HAP-1 (cell line): ENCODE results near the gene WLS.
"Not testable (repeated sequence)": the region's sequence is repeated elsewhere in the genome, so short reads cannot be mapped to it uniquely, and the experiment has no call there.

ENCODE experiments used
- DNase-seq, 2 experiments: peaks; one replicate each; pipeline ENCODE4 v3.0.0-alpha.2; 2016 to 2020; ENCODE audit warnings: low spot score in 2 of 2
- H3K27me3 ChIP-seq: fragments of 250-450 bp; sonication (Bioruptor Pico); 2 replicates; pipeline ENCODE4 v1.5.1; 2020; ENCODE audit warnings: low read depth, mild to moderate bottlenecking, moderate library complexity
- H3K36me3 ChIP-seq: fragments of 250-450 bp; sonication (Bioruptor Pico); replicated peaks from 2 replicates; pipeline ENCODE4 v1.5.1; 2020; ENCODE audit warnings: mild to moderate bottlenecking
- H3K4me1 ChIP-seq: fragments of 250-450 bp; sonication (Bioruptor Pico); 2 replicates; pipeline ENCODE4 v1.5.1; 2020; ENCODE audit warnings: mild to moderate bottlenecking
- H3K4me3 ChIP-seq: fragments of 250-450 bp; sonication (Bioruptor Pico); 2 replicates; pipeline ENCODE4 v1.5.1; 2020; ENCODE audit warnings: mild to moderate bottlenecking, moderate library complexity
- H3K9me3 ChIP-seq: fragments of 250-450 bp; sonication (Bioruptor Pico); 2 replicates; pipeline ENCODE4 v1.5.1; 2020; ENCODE audit warnings: mild to moderate bottlenecking, moderate library complexity
- in situ Hi-C: fragments of 300-500 bp; cut with MboI; formaldehyde crosslinking; loops from 3 replicates; pipeline ENCODE4 v1.14.3; 2020; ENCODE audit warnings: low sequenced_read_pairs, inconsistent platforms, mixed read lengths

Gene WLS

DNA sequence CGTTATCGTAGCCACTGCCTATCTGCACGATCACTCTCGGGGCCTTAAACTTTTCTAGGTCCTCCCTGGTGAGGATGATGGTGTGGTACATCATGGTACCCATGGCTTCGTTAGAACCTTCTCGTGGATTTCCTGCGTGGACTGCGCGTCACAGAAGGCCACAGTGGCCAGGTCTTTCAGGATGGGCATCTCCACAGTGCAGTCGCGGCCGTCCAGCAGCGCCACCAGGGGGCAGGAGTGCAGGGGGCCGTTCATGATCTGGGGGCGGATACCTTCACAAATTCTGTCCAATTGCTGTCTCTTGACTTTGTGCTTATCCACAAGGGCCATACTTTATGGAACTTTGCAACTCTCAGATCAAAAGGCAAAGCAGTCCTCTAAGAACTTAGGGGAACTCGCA, 69.6 kb downstream of the WLS start:
- no peak for DNase-seq
- Histone ChIP-seq H3K36me3 (peaks cover 4% of the 10 kb centered on the region; the same call in 1 of the 2 replicates), H3K27me3 (no peaks in the 10 kb centered on the region), H3K4me3 (no peak overlapping the region), H3K9me3 (no peaks in the 10 kb centered on the region), H3K4me1 (peaks cover 8% of the 10 kb centered on the region)
- in situ Hi-C loops: no loop called here

DNA sequence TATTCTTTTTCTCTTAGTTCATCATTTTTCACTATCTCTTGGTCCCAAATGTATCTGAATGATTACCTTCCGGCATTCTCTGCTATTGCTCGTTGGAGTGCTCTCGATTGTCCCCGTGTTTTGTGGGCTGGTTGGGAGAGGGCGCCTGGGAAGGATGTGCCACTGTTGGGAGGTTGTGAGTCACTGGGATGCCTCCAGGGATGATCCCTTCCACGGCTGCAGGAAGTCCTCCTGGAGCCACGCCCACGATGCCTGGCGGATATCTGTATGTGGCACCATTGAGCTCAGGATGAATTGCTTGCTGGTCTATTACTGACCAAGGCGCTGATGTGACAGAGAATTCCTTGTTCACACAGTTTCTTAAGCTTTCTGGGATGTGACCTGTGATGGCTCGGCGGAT, 70.7 kb downstream of the WLS start:
- in situ Hi-C loops, H3K4me3 ChIP-seq, H3K36me3 ChIP-seq, H3K27me3 ChIP-seq, H3K4me1 ChIP-seq, H3K9me3 ChIP-seq, DNase-seq: not testable (repeated sequence)

DNA sequence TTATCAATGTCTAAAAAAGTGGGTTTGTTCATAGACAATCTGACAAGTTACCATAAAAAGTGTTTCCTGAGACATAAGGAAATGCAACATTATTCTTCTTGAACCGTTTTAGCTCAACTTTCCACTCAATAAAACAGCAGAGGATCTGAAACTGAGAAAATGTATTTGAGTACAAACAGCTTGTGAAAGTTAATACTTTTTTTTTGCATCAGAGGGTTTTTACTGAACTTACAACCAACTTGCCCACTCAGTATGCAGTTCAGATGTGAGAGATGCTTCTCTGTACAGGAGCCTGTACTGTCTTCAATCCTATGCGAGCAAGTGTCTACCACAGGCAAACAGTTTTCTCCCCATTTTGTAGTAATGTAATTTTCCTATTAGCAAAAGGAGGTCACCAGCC, 71.4 kb downstream of the WLS start:
- H3K36me3 ChIP-seq, H3K4me1 ChIP-seq, H3K27me3 ChIP-seq, H3K4me3 ChIP-seq, in situ Hi-C loops, H3K9me3 ChIP-seq, DNase-seq: not testable (repeated sequence)

DNA sequence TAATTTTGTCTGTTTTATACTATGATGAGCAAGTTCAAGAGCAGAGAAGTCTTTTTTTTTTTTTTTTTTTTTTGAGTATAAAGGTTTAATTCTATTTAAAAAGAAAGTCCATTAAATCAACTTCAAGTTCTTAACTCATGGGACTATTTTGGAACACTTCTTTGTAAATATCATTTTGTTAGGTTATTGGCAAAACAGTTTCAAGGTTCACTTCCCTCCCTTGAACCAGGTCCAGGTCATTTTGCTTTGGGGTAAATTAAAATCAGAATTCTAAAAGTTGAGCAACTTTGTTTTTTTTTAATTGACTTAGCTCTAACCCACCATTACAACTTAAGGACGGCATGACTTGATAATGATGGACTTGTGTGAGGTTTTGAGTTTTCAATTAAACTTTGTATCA, 72.3 kb downstream of the WLS start:
- H3K27me3 ChIP-seq: no peaks in the 10 kb centered on the region
- peaks cover 8% of the 10 kb centered on the region for H3K4me1 ChIP-seq
- DNase-seq: no peak
- no peak overlapping the region for H3K4me3 ChIP-seq
- no peaks in the 10 kb centered on the region for H3K9me3 ChIP-seq
- H3K36me3 ChIP-seq: peaks cover 6% of the 10 kb centered on the region; the same call in 1 of the 2 replicates
- in situ Hi-C loops: no loop called here

DNA sequence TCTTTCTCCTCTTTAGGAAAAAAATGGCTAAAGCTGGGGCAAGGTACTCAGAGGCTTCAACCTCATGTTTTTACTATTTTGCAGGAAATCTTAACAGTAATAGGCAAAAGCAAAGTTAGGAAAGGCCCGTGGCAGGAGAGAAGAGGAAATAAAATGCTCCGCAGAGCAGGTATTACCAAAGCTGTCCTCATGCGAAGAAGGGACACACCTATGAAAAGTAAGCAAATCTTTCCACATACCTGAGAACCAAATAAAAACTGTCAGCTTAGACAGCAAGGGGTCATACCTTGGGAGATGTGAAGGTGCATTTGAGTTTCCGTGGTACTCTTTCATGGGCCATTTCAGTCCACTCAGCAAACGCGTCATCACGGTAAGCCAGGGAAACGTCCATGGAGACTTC, 73.5 kb downstream of the WLS start:
- in situ Hi-C loops: no loop called here
- H3K27me3 ChIP-seq: no peaks in the 10 kb centered on the region
- no peak for DNase-seq
- peaks cover 8% of the 10 kb centered on the region for H3K4me1 ChIP-seq
- no peak overlapping the region for H3K4me3 ChIP-seq
- no peaks in the 10 kb centered on the region for H3K9me3 ChIP-seq
- H3K36me3 ChIP-seq: peaks cover 8% of the 10 kb centered on the region

DNA sequence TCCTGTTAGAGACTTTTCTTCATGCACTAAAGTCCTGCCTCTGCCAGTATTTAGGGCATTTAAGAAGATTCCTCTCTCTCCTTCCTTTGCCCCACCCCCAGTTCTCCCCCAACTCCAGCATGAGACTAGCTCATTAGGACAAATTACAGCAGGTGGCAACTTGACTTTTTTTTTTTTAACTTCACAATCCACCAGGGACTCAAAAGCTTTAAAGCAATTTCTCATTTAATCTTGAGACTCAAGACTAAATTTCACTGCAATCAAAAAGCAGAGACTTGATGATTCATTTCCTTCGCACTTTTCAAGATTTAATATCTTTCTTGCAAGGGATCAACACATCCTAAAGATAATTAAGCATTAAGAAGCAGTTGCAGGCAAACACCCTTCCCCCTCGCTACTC, 74.9 kb downstream of the WLS start:
- Histone ChIP-seq H3K4me1 (peaks cover 8% of the 10 kb centered on the region), H3K9me3 (no peaks in the 10 kb centered on the region), H3K4me3 (no peak overlapping the region), H3K36me3 (peaks cover 14% of the 10 kb centered on the region), H3K27me3 (no peaks in the 10 kb centered on the region)
- DNase-seq: no peak
- in situ Hi-C loops: no loop called here

DNA sequence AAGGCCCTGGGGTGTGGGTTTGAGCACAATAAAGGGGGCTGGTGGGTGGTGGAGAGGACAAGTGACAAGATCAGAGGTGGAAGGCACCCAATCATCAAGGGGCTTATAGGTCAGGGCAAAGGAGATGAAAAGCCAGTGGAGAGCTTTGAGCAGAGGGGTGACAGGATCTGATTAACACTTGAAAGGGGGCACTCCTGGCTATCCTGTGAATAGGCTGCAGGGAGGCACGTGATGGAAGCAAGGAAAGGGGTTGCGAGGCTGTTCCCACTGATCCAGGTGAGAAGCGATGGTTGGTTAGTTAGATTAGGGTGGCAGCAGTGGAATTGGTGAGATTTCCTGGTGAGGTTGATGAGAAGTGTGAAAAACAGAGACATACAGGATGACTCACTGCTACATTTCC, 80.6 kb downstream of the WLS start:
- Histone ChIP-seq H3K4me1 (no peaks in the 10 kb centered on the region), H3K36me3 (peaks cover 42% of the 10 kb centered on the region), H3K9me3 (no peaks in the 10 kb centered on the region), H3K27me3 (no peaks in the 10 kb centered on the region), H3K4me3 (no peak overlapping the region)
- DNase-seq: no peak
- in situ Hi-C loops: no loop called here

DNA sequence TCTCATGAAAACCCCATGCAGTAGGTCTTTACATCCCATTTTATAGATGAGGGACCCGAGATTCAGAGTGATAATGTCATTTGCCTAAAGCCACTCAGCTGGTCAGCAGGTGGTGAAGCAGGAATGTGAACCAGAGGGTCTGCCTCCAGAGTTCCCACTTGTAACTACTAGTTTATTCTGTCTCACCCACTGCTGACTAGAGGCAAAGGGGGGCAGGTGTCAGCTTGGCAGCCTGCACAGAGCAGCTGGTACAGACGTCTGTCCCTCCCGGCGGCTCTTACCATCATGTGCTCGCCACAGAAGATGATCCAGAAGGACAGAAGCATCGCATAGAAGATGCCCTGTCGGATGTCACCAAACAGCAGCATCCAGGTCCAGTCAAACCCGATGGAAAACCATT, 82.4 kb downstream of the WLS start:
- Histone ChIP-seq H3K4me3 (no peak overlapping the region), H3K36me3 (peaks cover 50% of the 10 kb centered on the region), H3K9me3 (no peaks in the 10 kb centered on the region), H3K4me1 (no peaks in the 10 kb centered on the region), H3K27me3 (no peaks in the 10 kb centered on the region)
- DNase-seq: no peak
- in situ Hi-C loops: no loop called here

DNA sequence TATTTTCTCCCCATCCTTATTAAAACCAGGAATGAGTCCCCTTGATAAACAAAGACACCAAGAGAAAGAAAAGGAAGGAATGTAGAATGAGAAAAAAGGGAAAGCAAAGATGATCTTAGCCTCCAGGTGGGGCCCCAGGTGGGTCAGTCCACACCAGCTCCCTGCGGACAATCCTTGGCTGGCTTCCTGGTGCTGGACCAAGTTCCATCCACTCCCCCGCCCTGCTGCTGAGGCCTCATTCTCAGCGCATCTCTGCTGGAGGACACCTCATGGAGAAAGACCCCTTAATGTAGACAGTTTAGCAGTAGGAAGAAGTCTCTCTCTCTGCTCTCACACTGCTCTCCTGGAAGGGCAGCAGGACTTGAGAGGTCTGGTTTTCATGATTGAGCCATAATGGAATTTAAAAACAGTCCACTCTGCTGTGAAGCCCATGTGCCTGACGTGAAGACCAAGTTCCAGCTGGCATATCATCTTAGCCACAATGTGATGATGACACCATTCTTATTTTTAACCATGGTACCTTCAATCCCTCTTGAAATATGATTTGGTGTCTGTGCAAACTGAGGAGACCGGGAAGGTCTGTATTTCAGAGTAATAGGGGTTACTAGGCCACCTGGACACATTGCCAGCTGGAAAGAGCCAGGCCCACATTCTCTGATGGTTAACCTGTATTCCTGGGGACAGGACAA, 83.1 kb downstream of the WLS start:
- peaks cover 50% of the 10 kb centered on the region for H3K36me3 ChIP-seq
- H3K4me1 ChIP-seq: no peaks in the 10 kb centered on the region
- in situ Hi-C loops: no loop called here
- H3K4me3 ChIP-seq: no peak overlapping the region
- DNase-seq: no peak
- no peaks in the 10 kb centered on the region for H3K9me3 ChIP-seq
- H3K27me3 ChIP-seq: no peaks in the 10 kb centered on the region

DNA sequence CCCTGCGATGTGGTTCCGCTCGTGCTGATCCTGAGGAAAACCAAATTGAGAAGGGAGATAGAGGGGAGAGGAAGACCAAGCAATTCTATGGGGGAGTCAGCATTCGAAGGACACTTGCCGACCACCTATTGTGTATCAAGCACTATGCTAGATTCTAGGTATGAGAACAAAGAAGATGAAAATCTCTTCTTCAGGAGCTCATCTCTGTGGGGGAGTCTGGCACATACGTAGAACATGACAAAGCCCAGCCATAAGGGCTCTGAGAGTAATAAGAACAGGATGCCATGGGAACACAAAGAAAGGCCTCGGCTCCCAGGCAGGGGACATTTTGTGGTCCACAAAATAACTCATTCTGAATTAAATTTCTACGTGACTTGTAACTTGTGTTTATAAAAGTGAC, 83.7 kb downstream of the WLS start:
- Histone ChIP-seq H3K4me1 (no peaks in the 10 kb centered on the region), H3K36me3 (peaks cover 50% of the 10 kb centered on the region), H3K27me3 (no peaks in the 10 kb centered on the region), H3K4me3 (no peak overlapping the region), H3K9me3 (no peaks in the 10 kb centered on the region)
- DNase-seq: no peak
- in situ Hi-C loops: no loop called here

DNA sequence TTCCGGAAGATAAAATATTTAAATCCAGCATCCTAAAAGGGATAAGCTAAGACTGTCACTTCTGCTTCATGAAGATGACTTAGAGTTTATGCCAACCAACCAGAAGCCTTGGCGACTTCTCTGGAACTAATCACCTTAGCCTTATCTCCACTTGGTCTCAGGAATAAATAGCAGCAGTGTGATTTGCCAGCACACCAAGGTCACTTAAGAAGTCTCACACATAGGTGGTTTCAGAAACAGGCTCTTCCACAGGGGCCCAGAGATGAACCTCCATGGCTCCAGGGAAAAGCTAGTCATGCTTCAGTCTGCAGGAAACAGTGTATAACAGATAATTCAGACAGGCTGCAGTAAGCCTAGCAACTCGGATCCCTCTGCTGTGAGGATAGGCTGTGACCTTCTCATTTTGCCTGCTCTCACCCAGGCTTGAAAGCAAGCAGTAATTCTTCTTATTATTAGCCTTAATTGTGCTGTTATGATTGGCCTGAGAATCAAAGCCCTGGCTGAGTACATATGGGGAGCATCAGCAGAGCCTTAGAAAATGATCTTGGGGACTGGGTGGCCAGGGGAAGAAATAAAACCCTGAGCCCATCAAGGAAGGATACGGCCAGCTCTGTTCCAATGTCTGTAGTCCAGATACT, 84.7 kb downstream of the WLS start:
- peaks cover 47% of the 10 kb centered on the region for H3K36me3 ChIP-seq
- no peaks in the 10 kb centered on the region for H3K9me3 ChIP-seq
- no peaks in the 10 kb centered on the region for H3K4me1 ChIP-seq
- DNase-seq: no peak
- in situ Hi-C loops: no loop called here
- H3K4me3 ChIP-seq: no peak overlapping the region
- H3K27me3 ChIP-seq: no peaks in the 10 kb centered on the region

DNA sequence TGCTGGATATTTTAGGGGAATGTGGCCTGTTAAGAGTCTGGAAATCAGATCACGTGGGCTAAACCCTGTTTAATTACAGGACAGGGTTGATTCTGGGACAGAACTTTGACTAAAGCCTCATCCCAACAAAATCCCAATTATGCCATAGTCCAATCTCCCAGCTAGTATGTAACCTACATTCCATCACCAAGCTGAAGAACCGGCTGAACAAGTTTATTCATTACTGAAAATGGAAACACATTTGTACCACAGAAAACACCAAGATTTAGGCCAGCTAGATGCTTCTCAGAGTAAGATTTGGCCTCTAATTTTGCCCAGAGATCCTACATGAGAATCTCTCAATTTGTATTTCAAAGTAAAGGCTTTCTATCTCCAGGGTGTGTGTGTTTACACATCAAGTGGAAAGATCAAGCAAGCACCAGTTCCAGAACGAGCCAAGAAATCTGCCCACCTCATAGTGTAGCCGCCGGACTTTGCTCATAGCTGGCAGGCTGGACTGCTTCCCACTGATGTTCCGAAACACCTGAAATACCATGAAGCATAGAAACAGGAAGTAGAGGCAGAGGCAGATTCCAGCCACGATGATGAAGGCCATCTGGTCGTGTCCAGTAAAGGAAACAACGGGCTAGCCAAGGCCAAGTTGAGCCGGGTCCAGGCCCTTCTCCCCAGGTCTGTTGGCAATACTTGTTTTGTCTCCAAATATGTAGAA, 86.8 kb downstream of the WLS start:
- no peak for DNase-seq
- Histone ChIP-seq H3K4me3 (no peak overlapping the region), H3K36me3 (peaks cover 45% of the 10 kb centered on the region), H3K27me3 (no peaks in the 10 kb centered on the region), H3K9me3 (no peaks in the 10 kb centered on the region), H3K4me1 (peaks cover 16% of the 10 kb centered on the region)
- in situ Hi-C loops: no loop called here

DNA sequence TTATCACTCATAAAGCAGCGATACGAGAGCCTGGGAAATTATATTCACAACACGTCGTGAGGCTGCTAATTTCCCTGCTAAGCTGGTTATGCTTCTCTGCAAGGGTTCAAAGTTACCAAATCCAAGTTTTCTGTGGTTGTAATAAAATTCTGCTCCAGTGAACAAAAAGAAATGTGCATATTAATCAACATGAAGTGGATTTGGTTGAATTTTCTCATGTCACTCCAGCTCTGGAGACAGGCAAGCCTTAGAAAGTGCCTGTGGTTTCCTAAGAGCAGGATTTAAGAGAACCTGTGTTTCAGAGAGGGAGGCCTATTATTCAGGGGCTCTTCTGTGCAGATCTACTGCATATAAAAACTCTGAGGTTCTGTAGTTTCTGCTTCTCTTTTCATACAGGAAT, 87.5 kb downstream of the WLS start:
- in situ Hi-C loops: no loop called here
- no peaks in the 10 kb centered on the region for H3K9me3 ChIP-seq
- H3K4me1 ChIP-seq: peaks cover 20% of the 10 kb centered on the region
- H3K36me3 ChIP-seq: peaks cover 40% of the 10 kb centered on the region
- no peak for DNase-seq
- H3K27me3 ChIP-seq: no peaks in the 10 kb centered on the region
- no peak overlapping the region for H3K4me3 ChIP-seq

DNA sequence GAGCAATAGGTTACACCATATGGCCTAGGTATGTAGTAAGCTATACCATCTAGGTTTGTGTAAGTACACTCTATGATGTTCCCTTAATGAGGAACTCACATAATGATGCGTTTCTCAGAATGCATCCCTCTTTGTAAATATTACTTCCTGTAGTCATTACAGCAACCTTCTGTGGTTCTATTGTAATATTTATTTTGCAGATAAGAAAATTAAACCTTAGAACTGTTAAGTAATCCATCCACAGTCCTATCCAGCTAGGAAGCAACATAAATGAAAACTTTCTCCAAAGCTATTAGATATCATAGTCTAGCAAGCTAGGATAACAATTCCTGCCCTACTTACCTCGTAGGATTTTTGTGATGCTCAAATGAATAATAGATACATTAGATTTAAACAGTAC, 88.7 kb downstream of the WLS start:
- Histone ChIP-seq H3K9me3 (no peaks in the 10 kb centered on the region), H3K36me3 (peaks cover 33% of the 10 kb centered on the region), H3K4me1 (peaks cover 20% of the 10 kb centered on the region), H3K4me3 (no peak overlapping the region), H3K27me3 (no peaks in the 10 kb centered on the region)
- in situ Hi-C loops: no loop called here
- no peak for DNase-seq
